HepG2 (cell line): ENCODE data around the gene TMEM164. TPM values are rescaled to one million over a fixed set of nuclear protein-coding genes. Genes with fewer than 3 reads are reported as not detected.

Experiments used
- ATAC-seq: fragments of 200-7000 bp; cut with Tn5 transposase; 3 replicates; pipeline ENCODE4 v1.9.1; 2020; ENCODE audit warnings: mild to moderate bottlenecking, moderate library complexity
- BruUV-seq: library from RNA; stranded (reverse); fragments of 400-500 nt; replicated peaks from 2 replicates; lab custom pipeline; 2021; lab: Mats Ljungman, UMichigan
- CTCF ChIA-PET: fragments of 300-600 bp; formaldehyde crosslinking; extraction: SDS; loops from one replicate; lab custom pipeline; 2021; ENCODE audit warnings: low total read pairs, inconsistent platforms, low intra/inter-chr PET ratio; lab: Yijun Ruan, JAX
- POLR2A ChIA-PET: fragments of 350-600 bp; sonication (Branson Sonifier 250); formaldehyde crosslinking; loops from one replicate; lab custom pipeline; 2020; ENCODE audit warnings: antibody characterized with exemption, inconsistent platforms; lab: Yijun Ruan, JAX
- DNase-seq: peaks from one replicate; pipeline ENCODE4 v3.0.0-alpha.2; 2015; ENCODE audit warnings: low spot score
- FAIRE-seq: peaks from 3 replicates; lab custom pipeline; 2011; peaks lifted over from hg19 to GRCh38; lab: Jason Lieb, UNC
- H2AFZ ChIP-seq: one replicate; pipeline ENCODE4 v1.6.1; 2011; ENCODE audit warnings: low read length, inconsistent platforms
- H3K27ac ChIP-seq: fragments of 300-600 bp; 3 replicates; pipeline ENCODE4 v1.8.0; 2011; ENCODE audit warnings: mixed run types, mild to moderate bottlenecking, mixed read lengths, low read length, inconsistent platforms; ENCODE audit not compliant: insufficient read depth; ENCODE audit errors: extremely low read length
- H3K27me3 ChIP-seq, 2 experiments: fragments of 200-600 bp in 1 of 2; 2 replicates in 1 of 2; 3 replicates in 1 of 2; pipeline versions ENCODE4 v1.6.0 to v1.8.0; 2011; ENCODE audit warnings: low read length in 2 of 2, mild to moderate bottlenecking in 2 of 2, moderate library complexity in 2 of 2, inconsistent platforms in 1 of 2; ENCODE audit not compliant: insufficient read depth in 2 of 2, control insufficient read depth in 1 of 2
- H3K36me3 ChIP-seq, 2 experiments: fragments of 200-600 bp in 1 of 2; replicated peaks in 1 of 2; 2 replicates in 1 of 2; 3 replicates in 1 of 2; pipeline versions ENCODE4 v1.5.1 to v1.8.0; 2011; ENCODE audit warnings: low read length in 2 of 2, inconsistent platforms in 1 of 2; ENCODE audit not compliant: insufficient read depth in 2 of 2, control insufficient read depth in 1 of 2
- H3K4me1 ChIP-seq: 2 replicates; pipeline ENCODE4 v1.5.1; 2012; ENCODE audit warnings: low read length, inconsistent platforms; ENCODE audit not compliant: insufficient read depth
- H3K4me2 ChIP-seq: 2 replicates; pipeline ENCODE4 v1.6.0; 2011; ENCODE audit warnings: low read depth, low read length, inconsistent platforms
- H3K4me3 ChIP-seq, 3 experiments: fragments of 200-600 bp in 1 of 3; sonication (generic), shearing (Covaris generic) in 1 of 3; replicated peaks in 1 of 3; 2 replicates each; pipeline ENCODE4 v1.5.1; 2011 to 2016; ENCODE audit warnings: low read length in 3 of 3, inconsistent platforms in 2 of 3, low read depth in 2 of 3, mild to moderate bottlenecking in 2 of 3, control low read depth in 1 of 3, mixed read lengths in 1 of 3; ENCODE audit not compliant: insufficient read depth in 1 of 3
- H3K79me2 ChIP-seq: one replicate; pipeline ENCODE4 v1.6.1; 2011; ENCODE audit warnings: low read length, inconsistent platforms; ENCODE audit not compliant: insufficient read depth
- H3K9ac ChIP-seq: 2 replicates; pipeline ENCODE4 v1.6.0; 2011; ENCODE audit warnings: mild to moderate bottlenecking, low read depth, low read length, inconsistent platforms; ENCODE audit not compliant: insufficient read depth
- H3K9me3 ChIP-seq: 2 replicates; pipeline ENCODE4 v1.5.1; 2012; ENCODE audit warnings: mild to moderate bottlenecking, low read length
- H4K20me1 ChIP-seq: 2 replicates; pipeline ENCODE4 v1.6.0; 2011; ENCODE audit warnings: inconsistent platforms, mild to moderate bottlenecking, low read length, moderate library complexity; ENCODE audit not compliant: insufficient read depth
- CBFB ChIP-seq: sonication (generic); formaldehyde crosslinking; IDR thresholded peaks from 2 replicates; pipeline ENCODE4 v1.4.0; 2020; ENCODE audit warnings: missing genetic modification reagents
- GTF3A ChIP-seq: sonication (generic); formaldehyde crosslinking; conservative IDR thresholded peaks from 2 replicates; pipeline ENCODE4 v1.4.0; 2020; ENCODE audit warnings: mild to moderate bottlenecking, missing genetic modification reagents
- HMG20A ChIP-seq: IDR thresholded peaks from 2 replicates; pipeline ENCODE4 v1.6.1; 2016; ENCODE audit warnings: borderline replicate concordance
- HOXA9 ChIP-seq: sonication (generic); formaldehyde crosslinking; IDR thresholded peaks from 2 replicates; pipeline ENCODE4 v1.8.1; 2022; ENCODE audit warnings: missing genetic modification reagents, mild to moderate bottlenecking, moderate library complexity, borderline replicate concordance
- IKZF1 ChIP-seq: fragments of 450-650 bp; IDR thresholded peaks from 2 replicates; pipeline ENCODE4 v1.7.1; 2016
- JUN ChIP-seq: sonication (generic); formaldehyde crosslinking; IDR thresholded peaks from 2 replicates; pipeline ENCODE4 v1.4.0; 2020; ENCODE audit warnings: mild to moderate bottlenecking, missing genetic modification reagents
- NFRKB ChIP-seq: fragments of 450-650 bp; IDR thresholded peaks from 2 replicates; pipeline ENCODE4 v1.6.1; 2017
- THYN1 ChIP-seq: sonication (generic); formaldehyde crosslinking; IDR thresholded peaks from 2 replicates; pipeline ENCODE4 v1.8.1; 2023; ENCODE audit warnings: low read depth, mild to moderate bottlenecking, moderate library complexity, missing genetic modification reagents, borderline replicate concordance
- TOE1 ChIP-seq: sonication (generic); formaldehyde crosslinking; IDR thresholded peaks from 2 replicates; pipeline ENCODE4 v1.4.0; 2020; ENCODE audit warnings: mild to moderate bottlenecking, missing genetic modification reagents
- ZBTB14 ChIP-seq: sonication (generic); formaldehyde crosslinking; IDR thresholded peaks from 2 replicates; pipeline ENCODE4 v1.4.0; 2020; ENCODE audit warnings: missing genetic modification reagents
- ZBTB38 ChIP-seq: sonication (generic); formaldehyde crosslinking; IDR thresholded peaks from 2 replicates; pipeline ENCODE4 v1.5.1; 2020; ENCODE audit warnings: mild to moderate bottlenecking, missing genetic modification reagents
- ZNF501 ChIP-seq: sonication (generic); formaldehyde crosslinking; IDR thresholded peaks from 2 replicates; pipeline ENCODE4 v1.5.1; 2020; ENCODE audit warnings: mild to moderate bottlenecking, moderate library complexity, missing genetic modification reagents
- ZNF547 ChIP-seq: sonication (generic); formaldehyde crosslinking; IDR thresholded peaks from 2 replicates; pipeline ENCODE4 v1.5.1; 2020; ENCODE audit warnings: mild to moderate bottlenecking, missing genetic modification reagents
- WGBS: methylation state at CpG from one replicate; pipeline ENCODE4 v1.1.6; 2017; ENCODE audit warnings: low lambda C conversion rate; 5-methylcytosine and 5-hydroxymethylcytosine counted together
- in situ Hi-C: cut with HindIII; loops from 2 replicates; pipeline ENCODE4 v1.10.0; 2017; ENCODE audit warnings: low pct_unique_long_range_greater_than_20kb; ENCODE audit not compliant: extremely low pct_ligation_motif_present
- intact Hi-C: fragments of 100-400 bp; cut with micrococcal nuclease; formaldehyde crosslinking; loops from one replicate; pipeline ENCODE4 v1.10.0; 2022; ENCODE audit not compliant: unreplicated experiment
- polyA plus RNA-seq, 8 experiments: library from polyadenylated mRNA; depleted of rRNA in 3 of 8; stranded (reverse) in 7 of 8; unstranded in 1 of 8; fragments of >200 nt; fragmentation: Illumina TruSeq in 4 of 8; extraction: Trizol in 4 of 8; gene quantifications; 2 replicates each; pipeline versions ENCODE4 v1.2.1 to v1.2.3, GENCODE V29; 2011 to 2016; ENCODE audit warnings: low read depth in 4 of 8, missing spikeins in 1 of 8, mixed read lengths in 1 of 8; ENCODE audit not compliant: insufficient read depth in 1 of 8
- total RNA-seq, 5 experiments: library from RNA; depleted of rRNA; stranded (reverse); fragments of >200 nt; fragmentation: Illumina TruSeq; extraction: Trizol; gene quantifications; 2 replicates each; pipeline ENCODE4 v1.2.3, GENCODE V29; 2016; ENCODE audit warnings: low read depth in 1 of 5
- TF ChIP-seq, protein P1 (sequence below): IDR thresholded peaks from 2 replicates; pipeline ENCODE4 v1.4.0; 2020; ENCODE audit warnings: mild to moderate bottlenecking, missing genetic modification reagents
- TF ChIP-seq, protein P2 (sequence below): sonication (generic); formaldehyde crosslinking; IDR thresholded peaks from 2 replicates; pipeline ENCODE4 v1.9.0; 2021; ENCODE audit warnings: missing genetic modification reagents, borderline replicate concordance
- TF ChIP-seq, protein P3 (sequence below): IDR thresholded peaks from 2 replicates; pipeline ENCODE4 v1.6.1; 2016; ENCODE audit warnings: missing genetic modification reagents, missing compliant biosample characterization

TMEM164 gene
- total and polyA plus RNA-seq, 2 of the 13 experiments (the other 11 are each of a cell fraction or from before 2014, with no cell fraction given) = 5.8 to 13.2 TPM

- TF ChIP-seq CBFB (CRISPR knock-in tag) (no peak), GTF3A (CRISPR knock-in tag) (no peak), JUN (CRISPR knock-in tag) (no peak), IKZF1 (no peak)
Measured at GRCh38 chrX:110006821-110007375, 4.0 kb downstream of the TMEM164 start (continued).

DNA sequence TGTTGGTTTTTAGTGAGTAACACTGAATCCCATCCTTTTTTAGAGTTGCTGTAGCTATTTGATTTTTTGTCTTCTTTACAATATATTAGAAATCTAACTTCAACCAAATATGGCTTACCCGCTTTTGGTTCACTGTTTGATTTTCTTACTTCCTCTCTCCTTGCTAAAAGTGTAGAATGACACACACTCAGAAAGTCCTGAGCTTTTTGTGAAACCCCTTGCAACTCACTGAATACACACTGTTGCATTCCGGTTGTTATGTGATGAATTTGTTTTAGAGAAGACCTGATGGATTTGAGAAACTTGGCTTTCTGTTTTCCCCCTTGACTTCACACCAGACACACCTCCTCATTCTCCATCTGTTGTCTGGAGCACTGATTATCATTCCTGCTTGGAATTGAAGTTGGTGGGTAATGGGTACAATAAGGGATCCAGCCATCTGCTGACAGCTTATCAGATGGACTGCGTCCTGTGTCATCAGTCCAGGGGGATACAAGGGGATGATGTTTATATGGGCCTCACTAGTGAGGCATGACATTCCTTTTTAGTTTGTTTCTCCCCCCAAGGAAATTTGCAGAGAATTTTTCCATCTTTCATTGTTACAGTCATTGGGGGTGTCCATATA lies 5.2 kb downstream of the TMEM164 start:
- POLR2A ChIA-PET = no interaction called here
- no peaks in the 10 kb centered on the region for H3K79me2 ChIP-seq
- H3K9me3 ChIP-seq = no peaks in the 10 kb centered on the region
- intact Hi-C loops (no loop called here), in situ Hi-C loops (no loop called here)
- no peak overlapping the region for H3K9ac ChIP-seq
- FAIRE-seq (no peak), DNase-seq (no peak), ATAC-seq (no peak)
- no peaks in the 10 kb centered on the region for H4K20me1 ChIP-seq
- H3K36me3 ChIP-seq = no peaks in the 10 kb centered on the region
- H3K4me2 ChIP-seq = no peak overlapping the region
- no peak overlapping the region for H2AFZ ChIP-seq
- CTCF ChIA-PET = no interaction called here
- no TSS peak for BruUV-seq
- 97% methylated on average over 3 of the region's 3 CpGs for WGBS
- H3K27me3 ChIP-seq = no peaks in the 10 kb centered on the region
- peaks cover 19% of the 10 kb centered on the region for H3K4me1 ChIP-seq
- H3K4me3 ChIP-seq = no peak overlapping the region
- H3K27ac ChIP-seq = no peak overlapping the region
- no peak for TF ChIP-seq HOXA9 (CRISPR knock-in tag)
- TF ChIP-seq ZBTB38 (CRISPR knock-in tag) = no peak
- TF ChIP-seq ZNF501 = no peak
- TF ChIP-seq, protein P1, sequence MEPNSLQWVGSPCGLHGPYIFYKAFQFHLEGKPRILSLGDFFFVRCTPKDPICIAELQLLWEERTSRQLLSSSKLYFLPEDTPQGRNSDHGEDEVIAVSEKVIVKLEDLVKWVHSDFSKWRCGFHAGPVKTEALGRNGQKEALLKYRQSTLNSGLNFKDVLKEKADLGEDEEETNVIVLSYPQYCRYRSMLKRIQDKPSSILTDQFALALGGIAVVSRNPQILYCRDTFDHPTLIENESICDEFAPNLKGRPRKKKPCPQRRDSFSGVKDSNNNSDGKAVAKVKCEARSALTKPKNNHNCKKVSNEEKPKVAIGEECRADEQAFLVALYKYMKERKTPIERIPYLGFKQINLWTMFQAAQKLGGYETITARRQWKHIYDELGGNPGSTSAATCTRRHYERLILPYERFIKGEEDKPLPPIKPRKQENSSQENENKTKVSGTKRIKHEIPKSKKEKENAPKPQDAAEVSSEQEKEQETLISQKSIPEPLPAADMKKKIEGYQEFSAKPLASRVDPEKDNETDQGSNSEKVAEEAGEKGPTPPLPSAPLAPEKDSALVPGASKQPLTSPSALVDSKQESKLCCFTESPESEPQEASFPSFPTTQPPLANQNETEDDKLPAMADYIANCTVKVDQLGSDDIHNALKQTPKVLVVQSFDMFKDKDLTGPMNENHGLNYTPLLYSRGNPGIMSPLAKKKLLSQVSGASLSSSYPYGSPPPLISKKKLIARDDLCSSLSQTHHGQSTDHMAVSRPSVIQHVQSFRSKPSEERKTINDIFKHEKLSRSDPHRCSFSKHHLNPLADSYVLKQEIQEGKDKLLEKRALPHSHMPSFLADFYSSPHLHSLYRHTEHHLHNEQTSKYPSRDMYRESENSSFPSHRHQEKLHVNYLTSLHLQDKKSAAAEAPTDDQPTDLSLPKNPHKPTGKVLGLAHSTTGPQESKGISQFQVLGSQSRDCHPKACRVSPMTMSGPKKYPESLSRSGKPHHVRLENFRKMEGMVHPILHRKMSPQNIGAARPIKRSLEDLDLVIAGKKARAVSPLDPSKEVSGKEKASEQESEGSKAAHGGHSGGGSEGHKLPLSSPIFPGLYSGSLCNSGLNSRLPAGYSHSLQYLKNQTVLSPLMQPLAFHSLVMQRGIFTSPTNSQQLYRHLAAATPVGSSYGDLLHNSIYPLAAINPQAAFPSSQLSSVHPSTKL (CRISPR knock-in tag) = no peak
- TF ChIP-seq THYN1 (CRISPR knock-in tag) = no peak
- TF ChIP-seq, protein P2, sequence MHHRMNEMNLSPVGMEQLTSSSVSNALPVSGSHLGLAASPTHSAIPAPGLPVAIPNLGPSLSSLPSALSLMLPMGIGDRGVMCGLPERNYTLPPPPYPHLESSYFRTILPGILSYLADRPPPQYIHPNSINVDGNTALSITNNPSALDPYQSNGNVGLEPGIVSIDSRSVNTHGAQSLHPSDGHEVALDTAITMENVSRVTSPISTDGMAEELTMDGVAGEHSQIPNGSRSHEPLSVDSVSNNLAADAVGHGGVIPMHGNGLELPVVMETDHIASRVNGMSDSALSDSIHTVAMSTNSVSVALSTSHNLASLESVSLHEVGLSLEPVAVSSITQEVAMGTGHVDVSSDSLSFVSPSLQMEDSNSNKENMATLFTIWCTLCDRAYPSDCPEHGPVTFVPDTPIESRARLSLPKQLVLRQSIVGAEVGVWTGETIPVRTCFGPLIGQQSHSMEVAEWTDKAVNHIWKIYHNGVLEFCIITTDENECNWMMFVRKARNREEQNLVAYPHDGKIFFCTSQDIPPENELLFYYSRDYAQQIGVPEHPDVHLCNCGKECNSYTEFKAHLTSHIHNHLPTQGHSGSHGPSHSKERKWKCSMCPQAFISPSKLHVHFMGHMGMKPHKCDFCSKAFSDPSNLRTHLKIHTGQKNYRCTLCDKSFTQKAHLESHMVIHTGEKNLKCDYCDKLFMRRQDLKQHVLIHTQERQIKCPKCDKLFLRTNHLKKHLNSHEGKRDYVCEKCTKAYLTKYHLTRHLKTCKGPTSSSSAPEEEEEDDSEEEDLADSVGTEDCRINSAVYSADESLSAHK (CRISPR knock-in tag) = no peak
- no peak for TF ChIP-seq ZBTB14 (CRISPR knock-in tag)
- TF ChIP-seq ZNF547 (CRISPR knock-in tag) = no peak
- TF ChIP-seq, protein P3, sequence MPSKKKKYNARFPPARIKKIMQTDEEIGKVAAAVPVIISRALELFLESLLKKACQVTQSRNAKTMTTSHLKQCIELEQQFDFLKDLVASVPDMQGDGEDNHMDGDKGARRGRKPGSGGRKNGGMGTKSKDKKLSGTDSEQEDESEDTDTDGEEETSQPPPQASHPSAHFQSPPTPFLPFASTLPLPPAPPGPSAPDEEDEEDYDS (CRISPR knock-in tag) = no peak
- TF ChIP-seq TOE1 (CRISPR knock-in tag) = no peak
- no peak for TF ChIP-seq HMG20A (CRISPR knock-in tag)
- TF ChIP-seq NFRKB = no peak
